Endothelial cell of umbilical vein (primary cell): ENCODE measurements around the gene LRP1B. TPM values are rescaled to one million over a fixed set of nuclear protein-coding genes. Genes with fewer than 3 reads are reported as not detected.

Source experiments
- BruUV-seq: library from RNA; stranded (reverse); fragments of 400-500 nt; replicated peaks from 2 replicates; lab custom pipeline; 2021; lab: Mats Ljungman, UMichigan
- CTCF ChIA-PET: fragments of 300-600, 350-600 bp; sonication (Branson Sonifier 250); formaldehyde crosslinking; loops from one replicate; lab custom pipeline; 2021; ENCODE audit warnings: antibody characterized with exemption, inconsistent platforms; lab: Charles Lee
- POLR2A ChIA-PET: fragments of 300-600, 350-600 bp; sonication (Branson Sonifier 250); formaldehyde crosslinking; loops from one replicate; lab custom pipeline; 2021; ENCODE audit warnings: antibody characterized with exemption, inconsistent platforms; lab: Charles Lee
- DNase-seq: peaks from one replicate; pipeline ENCODE4 v3.0.0-alpha.2; 2011; ENCODE audit warnings: low read depth, low spot score
- FAIRE-seq: peaks from 2 replicates; lab custom pipeline; 2011; peaks lifted over from hg19 to GRCh38; lab: Jason Lieb, UNC
- H2AFZ ChIP-seq: 2 replicates; pipeline ENCODE4 v1.6.0; 2012; ENCODE audit warnings: low read depth, low read length, control low read depth, inconsistent platforms
- H3K27ac ChIP-seq: 2 replicates; pipeline ENCODE4 v1.5.1; 2011; ENCODE audit warnings: low read depth, mild to moderate bottlenecking, control low read depth, low read length, moderate library complexity; ENCODE audit not compliant: insufficient read depth
- H3K27me3 ChIP-seq, 2 experiments: 2 replicates each; pipeline versions ENCODE4 v1.6.0 to v1.6.1; 2011; ENCODE audit warnings: low read length in 2 of 2, mixed read lengths in 1 of 2; ENCODE audit not compliant: control insufficient read depth in 2 of 2, insufficient read depth in 2 of 2
- H3K36me3 ChIP-seq, 2 experiments: 2 replicates in 1 of 2; 3 replicates in 1 of 2; pipeline ENCODE4 v1.5.1; 2011; ENCODE audit warnings: low read length in 2 of 2, mild to moderate bottlenecking in 1 of 2, moderate library complexity in 1 of 2; ENCODE audit not compliant: control insufficient read depth in 2 of 2, insufficient read depth in 2 of 2; ENCODE audit errors: extremely low read depth in 1 of 2
- H3K4me1 ChIP-seq: 3 replicates; pipeline ENCODE4 v1.5.1; 2011; ENCODE audit warnings: mild to moderate bottlenecking, low read length; ENCODE audit not compliant: control insufficient read depth, insufficient read depth; ENCODE audit errors: extremely low read depth
- H3K4me2 ChIP-seq: 2 replicates; pipeline ENCODE4 v1.6.1; 2011; ENCODE audit warnings: low read length, control low read depth, mixed read lengths; ENCODE audit not compliant: insufficient read depth
- H3K4me3 ChIP-seq, 3 experiments: fragments of 200-600 bp in 1 of 3; sonication (generic), shearing (Covaris generic) in 1 of 3; replicated peaks in 1 of 3; 2 replicates each; pipeline ENCODE4 v1.5.1; 2011 to 2016; ENCODE audit warnings: control low read depth in 3 of 3, low read length in 3 of 3, mild to moderate bottlenecking in 2 of 3, inconsistent platforms in 1 of 3, low read depth in 1 of 3, moderate library complexity in 1 of 3; ENCODE audit not compliant: insufficient read depth in 1 of 3
- H3K79me2 ChIP-seq: 2 replicates; pipeline ENCODE4 v1.6.0; 2012; ENCODE audit warnings: low read length, inconsistent platforms; ENCODE audit not compliant: control insufficient read depth, insufficient read depth
- H3K9ac ChIP-seq: replicated peaks from 2 replicates; pipeline ENCODE3; 2011; ENCODE audit warnings: low read length, control low read depth; ENCODE audit not compliant: insufficient read depth; ENCODE audit errors: extremely low read depth
- H3K9me1 ChIP-seq: replicated peaks from 3 replicates; pipeline ENCODE4 v1.6.0; 2011; ENCODE audit warnings: mild to moderate bottlenecking, low read length; ENCODE audit not compliant: control insufficient read depth, insufficient read depth; ENCODE audit errors: extremely low read depth
- H3K9me3 ChIP-seq: replicated peaks from 2 replicates; pipeline ENCODE4 v1.5.1; 2012; ENCODE audit warnings: low read length, inconsistent platforms; ENCODE audit not compliant: control insufficient read depth, insufficient read depth
- H4K20me1 ChIP-seq: replicated peaks from 2 replicates; pipeline ENCODE3; 2011; ENCODE audit warnings: mild to moderate bottlenecking, low read length; ENCODE audit not compliant: control insufficient read depth, insufficient read depth; ENCODE audit errors: extremely low read depth
- CTCF ChIP-seq, 2 donors: IDR thresholded peaks; 1 replicate in 1 of 2; 2 replicates in 1 of 2; pipeline ENCODE4 v1.5.1; 2011; ENCODE audit warnings: low read length in 2 of 2, mild to moderate bottlenecking in 2 of 2, moderate library complexity in 2 of 2, control low read depth in 1 of 2, inconsistent platforms in 1 of 2, low read depth in 1 of 2; ENCODE audit not compliant: insufficient read depth in 1 of 2; ENCODE audit errors: extremely low read depth in 1 of 2
- EZH2 ChIP-seq: IDR thresholded peaks from 2 replicates; pipeline ENCODE4 v1.6.1; 2012; ENCODE audit warnings: borderline replicate concordance, low read depth, mild to moderate bottlenecking, moderate library complexity, low read length, inconsistent platforms; ENCODE audit not compliant: severe bottlenecking
- FOS ChIP-seq: IDR thresholded peaks from 2 replicates; pipeline ENCODE4 v1.6.1; 2011; ENCODE audit warnings: mild to moderate bottlenecking, low read length, moderate library complexity, borderline replicate concordance; ENCODE audit not compliant: insufficient read depth
- GATA2 ChIP-seq: IDR thresholded peaks from 2 replicates; pipeline ENCODE4 v1.7.0; 2011; ENCODE audit warnings: low read depth, mild to moderate bottlenecking, moderate library complexity, mixed read lengths, low read length; ENCODE audit not compliant: insufficient read length, insufficient read depth
- JUN ChIP-seq: IDR thresholded peaks from 2 replicates; pipeline ENCODE4 v1.6.1; 2011; ENCODE audit warnings: borderline replicate concordance, low read depth; ENCODE audit not compliant: insufficient read length, insufficient read depth
- MAX ChIP-seq: IDR thresholded peaks from 2 replicates; pipeline ENCODE4 v1.6.1; 2011; ENCODE audit not compliant: insufficient read depth, insufficient read length
- MYC ChIP-seq: IDR thresholded peaks from one replicate; pipeline ENCODE4 v1.6.1; 2011; ENCODE audit warnings: mild to moderate bottlenecking, low read depth, low read length
- POLR2A ChIP-seq: IDR thresholded peaks from 2 replicates; pipeline ENCODE4 v1.6.1; 2012; ENCODE audit warnings: low read depth, mild to moderate bottlenecking, control low read depth, low read length
- POLR2AphosphoS5 ChIP-seq: IDR thresholded peaks from 2 replicates; pipeline ENCODE4 v1.6.1; 2012; ENCODE audit warnings: low read depth, mild to moderate bottlenecking, control low read depth, low read length, moderate library complexity; ENCODE audit not compliant: insufficient read depth
- dilution Hi-C: fragments of 300-500 bp; cut with MboI; formaldehyde crosslinking; loops from one replicate; pipeline ENCODE4 v1.15.0; 2019; ENCODE audit warnings: low sequenced_read_pairs; ENCODE audit not compliant: extremely low pct_ligation_motif_present
- intact Hi-C: fragments of 100-400 bp; cut with micrococcal nuclease; formaldehyde crosslinking; loops from one replicate; pipeline ENCODE4 v1.10.0; 2022
- polyA plus RNA-seq, 4 experiments: library from polyadenylated mRNA; depleted of rRNA in 3 of 4; stranded (reverse) in 3 of 4; unstranded in 1 of 4; fragments of >200 nt; gene quantifications; 2 replicates each; pipeline versions ENCODE4 v1.2.1 to v1.2.3, GENCODE V29; 2011 to 2012; ENCODE audit warnings: missing spikeins in 1 of 4
- total RNA-seq: library from RNA; stranded (reverse); gene quantifications from 2 replicates; pipeline ENCODE4 v1.2.3, GENCODE V29; 2021

LRP1B gene
- total and polyA plus RNA-seq, 2 donors (not counting 3 experiments of a cell fraction or from before 2014, with no cell fraction given): 0.03 to 0.07 TPM

- H3K27me3 ChIP-seq: no peaks in the 10 kb centered on the region
- dilution Hi-C loops (no loop called here), intact Hi-C loops (no loop called here)
- no peak overlapping the region for H3K4me3 ChIP-seq
- no peaks in the 10 kb centered on the region for H4K20me1 ChIP-seq
- DNase-seq (no peak), FAIRE-seq (no peak)
- no peaks in the 10 kb centered on the region for H3K9me1 ChIP-seq
- no peak overlapping the region for H3K9ac ChIP-seq
- no peak overlapping the region for H2AFZ ChIP-seq
- CTCF ChIA-PET: no interaction called here
- H3K27ac ChIP-seq: no peak overlapping the region
- H3K4me1 ChIP-seq: no peaks in the 10 kb centered on the region
- BruUV-seq: no TSS peak
- TF ChIP-seq GATA2 (no peak), JUN (no peak)
- H3K36me3 ChIP-seq: no peaks in the 10 kb centered on the region
- H3K4me2 ChIP-seq: no peak overlapping the region
- no peaks in the 10 kb centered on the region for H3K9me3 ChIP-seq
- H3K79me2 ChIP-seq: no peaks in the 10 kb centered on the region
- POLR2A ChIA-PET: no interaction called here
These were observed 92.0 kb downstream of the LRP1B start for GRCh38 chr2:142038826-142039225.

GRCh38 chr2:142037744-142038143 lies 93.1 kb downstream of the LRP1B start:
- Histone ChIP-seq H3K4me3 (no peak overlapping the region), H3K9me3 (no peaks in the 10 kb centered on the region), H3K4me1 (no peaks in the 10 kb centered on the region), H2AFZ (no peak overlapping the region), H3K9me1 (no peaks in the 10 kb centered on the region), H3K4me2 (no peak overlapping the region), H3K36me3 (no peaks in the 10 kb centered on the region), H3K27ac (no peak overlapping the region), H3K27me3 (no peaks in the 10 kb centered on the region), H3K79me2 (no peaks in the 10 kb centered on the region), H4K20me1 (no peaks in the 10 kb centered on the region), H3K9ac (no peak overlapping the region)
- POLR2A ChIA-PET: no interaction called here
- intact Hi-C loops: no loop called here
- dilution Hi-C loops: no loop called here
- no peak for FAIRE-seq
- CTCF ChIA-PET: no interaction called here
- no peak for TF ChIP-seq JUN
- no peak for TF ChIP-seq MYC
- TF ChIP-seq EZH2: no peak
- no peak for TF ChIP-seq POLR2AphosphoS5
- no peak for TF ChIP-seq FOS
- TF ChIP-seq CTCF (IDR thresholded peaks at IDR 0.05; ENCODE audit: extremely low read depth in 1 of 2, insufficient read depth in 1 of 2, low read depth in 1 of 2, low read length in 2 of 2): no peak
- TF ChIP-seq GATA2: no peak
- no peak for TF ChIP-seq MAX
- TF ChIP-seq POLR2A: no peak
- no peak for DNase-seq
- no TSS peak for BruUV-seq
